HepG2 (cell line): ENCODE results near the gene GGPS1. TPM values are rescaled to one million over a fixed set of nuclear protein-coding genes. Genes with fewer than 3 reads are reported as not detected.

Experiments
- AGO1 ChIP-seq: fragments of 200-400 bp; formaldehyde crosslinking; IDR thresholded peaks from 2 replicates; pipeline ENCODE4 v1.6.1; 2017; ENCODE audit warnings: mild to moderate bottlenecking, low read depth, low read length, moderate library complexity; ENCODE audit not compliant: poor library complexity, severe bottlenecking
- AGO2 ChIP-seq: fragments of 200-400 bp; formaldehyde crosslinking; optimal IDR thresholded peaks from 2 replicates; pipeline ENCODE3; 2017; ENCODE audit warnings: mild to moderate bottlenecking, low read depth, low read length, moderate library complexity
- CENPX ChIP-seq: sonication (generic); formaldehyde crosslinking; IDR thresholded peaks from 2 replicates; pipeline ENCODE4 v1.9.0; 2021; ENCODE audit warnings: mild to moderate bottlenecking, missing genetic modification reagents, moderate library complexity
- ELF3 ChIP-seq: IDR thresholded peaks from 2 replicates; pipeline ENCODE4 v1.6.1; 2016; ENCODE audit warnings: missing genetic modification reagents, missing compliant biosample characterization
- HNF4G ChIP-seq, 2 experiments: sonication (generic) in 1 of 2; formaldehyde crosslinking in 1 of 2; IDR thresholded peaks; 2 replicates each; pipeline versions ENCODE4 v1.4.0 to v1.6.1; 2011 to 2020; ENCODE audit warnings: borderline replicate concordance in 2 of 2, low read depth in 2 of 2, mild to moderate bottlenecking in 2 of 2, low read length in 1 of 2, missing genetic modification reagents in 1 of 2, moderate library complexity in 1 of 2
- KAT8 ChIP-seq: IDR thresholded peaks from 2 replicates; pipeline ENCODE4 v1.6.1; 2016; ENCODE audit warnings: missing genetic modification reagents, missing compliant biosample characterization
- MAZ ChIP-seq, 2 experiments: sonication (generic) in 1 of 2; formaldehyde crosslinking in 1 of 2; IDR thresholded peaks; 2 replicates each; pipeline versions ENCODE4 v1.5.0 to v1.6.1; 2012 to 2020; ENCODE audit warnings: low read depth in 2 of 2, mild to moderate bottlenecking in 2 of 2, borderline replicate concordance in 1 of 2, improper control_type of control experiment in 1 of 2, low read length in 1 of 2, missing genetic modification reagents in 1 of 2, moderate library complexity in 1 of 2
- NCOA2 ChIP-seq: sonication (generic); formaldehyde crosslinking; IDR thresholded peaks from 2 replicates; pipeline ENCODE4 v1.8.0; 2022; ENCODE audit warnings: inconsistent platforms
- NR2F6 ChIP-seq, 2 experiments: IDR thresholded peaks; 2 replicates each; pipeline ENCODE4 v1.6.1; 2016; ENCODE audit warnings: antibody characterized with exemption in 1 of 2, mild to moderate bottlenecking in 1 of 2
- PITX1 ChIP-seq: sonication (generic); formaldehyde crosslinking; IDR thresholded peaks from 2 replicates; pipeline ENCODE4 v1.5.1; 2020; ENCODE audit warnings: mild to moderate bottlenecking, missing genetic modification reagents
- RELA ChIP-seq: sonication (generic); formaldehyde crosslinking; IDR thresholded peaks from 2 replicates; pipeline ENCODE4 v1.4.0; 2020; ENCODE audit warnings: missing genetic modification reagents
- SAP130 ChIP-seq: IDR thresholded peaks from 2 replicates; pipeline ENCODE4 v1.6.1; 2016; ENCODE audit warnings: low read depth
- SATB2 ChIP-seq: sonication (generic); formaldehyde crosslinking; IDR thresholded peaks from 2 replicates; pipeline ENCODE4 v1.5.0; 2020; ENCODE audit warnings: missing genetic modification reagents
- SIN3A ChIP-seq: IDR thresholded peaks from 2 replicates; pipeline ENCODE4 v1.6.1; 2011; ENCODE audit warnings: low read depth, mild to moderate bottlenecking, control low read depth, low read length, borderline replicate concordance
- TBP ChIP-seq: sonication (generic); formaldehyde crosslinking; IDR thresholded peaks from 2 replicates; pipeline ENCODE4 v1.5.0; 2020; ENCODE audit warnings: missing genetic modification reagents
- TEAD2 ChIP-seq: sonication (generic); formaldehyde crosslinking; IDR thresholded peaks from 2 replicates; pipeline ENCODE4 v1.9.0; 2021; ENCODE audit warnings: missing genetic modification reagents
- ZNF101 ChIP-seq: sonication (generic); formaldehyde crosslinking; IDR thresholded peaks from 2 replicates; pipeline ENCODE4 v1.4.0; 2020; ENCODE audit warnings: mild to moderate bottlenecking, low read depth, missing genetic modification reagents, borderline replicate concordance
- ZNF331 ChIP-seq: sonication (generic); formaldehyde crosslinking; IDR thresholded peaks from 2 replicates; pipeline ENCODE4 v1.4.0; 2020; ENCODE audit warnings: missing genetic modification reagents
- ZNF34 ChIP-seq: sonication (generic); formaldehyde crosslinking; IDR thresholded peaks from 2 replicates; pipeline ENCODE4 v1.4.0; 2020; ENCODE audit warnings: mild to moderate bottlenecking, missing genetic modification reagents, borderline replicate concordance
- ZNF674 ChIP-seq: sonication (generic); formaldehyde crosslinking; IDR thresholded peaks from 2 replicates; pipeline ENCODE4 v1.5.0; 2020; ENCODE audit warnings: low read depth, mild to moderate bottlenecking, missing genetic modification reagents
- ZNF75D ChIP-seq: sonication (generic); formaldehyde crosslinking; IDR thresholded peaks from 2 replicates; pipeline ENCODE4 v1.8.1; 2023; ENCODE audit warnings: missing genetic modification reagents, mild to moderate bottlenecking, borderline replicate concordance
- ZNF761 ChIP-seq: sonication (generic); formaldehyde crosslinking; conservative IDR thresholded peaks from 2 replicates; pipeline ENCODE4 v1.4.0; 2020; ENCODE audit warnings: mild to moderate bottlenecking, missing genetic modification reagents
- ZSCAN31 ChIP-seq: sonication (generic); formaldehyde crosslinking; IDR thresholded peaks from 2 replicates; pipeline ENCODE4 v1.5.0; 2020; ENCODE audit warnings: low read depth, mild to moderate bottlenecking, missing genetic modification reagents
- polyA plus RNA-seq, 8 experiments: library from polyadenylated mRNA; depleted of rRNA in 3 of 8; stranded (reverse) in 7 of 8; unstranded in 1 of 8; fragments of >200 nt; fragmentation: Illumina TruSeq in 4 of 8; extraction: Trizol in 4 of 8; gene quantifications; 2 replicates each; pipeline versions ENCODE4 v1.2.1 to v1.2.3, GENCODE V29; 2011 to 2016; ENCODE audit warnings: low read depth in 4 of 8, missing spikeins in 1 of 8, mixed read lengths in 1 of 8; ENCODE audit not compliant: insufficient read depth in 1 of 8
- total RNA-seq, 5 experiments: library from RNA; depleted of rRNA; stranded (reverse); fragments of >200 nt; fragmentation: Illumina TruSeq; extraction: Trizol; gene quantifications; 2 replicates each; pipeline ENCODE4 v1.2.3, GENCODE V29; 2016; ENCODE audit warnings: low read depth in 1 of 5
- TF ChIP-seq, protein P1 (sequence below): fragments of 450-650 bp; IDR thresholded peaks from 2 replicates; pipeline ENCODE4 v1.6.1; 2016
- TF ChIP-seq, protein P2 (sequence below): sonication (generic); formaldehyde crosslinking; IDR thresholded peaks from 2 replicates; pipeline ENCODE4 v1.8.0; 2022; ENCODE audit warnings: mild to moderate bottlenecking, missing genetic modification reagents
- TF ChIP-seq, protein P3 (sequence below): sonication (generic); formaldehyde crosslinking; IDR thresholded peaks from 2 replicates; pipeline ENCODE4 v1.4.0; 2020; ENCODE audit warnings: missing genetic modification reagents
- TF ChIP-seq, protein P4 (sequence below): sonication (generic); formaldehyde crosslinking; IDR thresholded peaks from 2 replicates; pipeline ENCODE4 v1.8.0; 2022; ENCODE audit warnings: mild to moderate bottlenecking, missing genetic modification reagents, moderate library complexity

The GGPS1 gene
- total and polyA plus RNA-seq, 2 of the 13 experiments (the other 11 are each of a cell fraction or from before 2014, with no cell fraction given) = 28.8 to 42.6 TPM

DNA sequence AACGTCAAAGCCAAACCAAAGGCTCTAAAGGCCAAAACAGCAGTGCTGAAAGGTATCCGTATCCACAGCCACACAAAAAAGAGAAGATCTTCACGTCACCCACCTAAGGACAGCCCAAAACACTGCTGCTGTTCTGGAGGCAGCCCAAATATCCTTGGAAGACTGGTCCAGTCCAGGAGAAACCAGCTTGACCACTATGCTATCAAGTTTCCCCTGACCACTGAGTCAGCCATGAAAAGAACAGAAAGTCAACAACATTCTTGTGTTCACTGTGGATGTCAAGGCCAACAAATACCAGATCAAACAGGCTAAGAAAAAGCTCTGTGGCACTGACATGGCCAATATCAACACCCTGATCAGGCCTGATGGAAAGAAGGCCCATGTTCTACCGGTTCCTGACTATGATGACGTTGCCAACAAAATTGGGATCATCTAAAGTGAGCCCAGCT lies 32.4 kb upstream of the GGPS1 start (continued):
- TF ChIP-seq ZNF761 (CRISPR knock-in tag) (no peak), NCOA2 (peak; percentile 88), AGO1 (no peak), ZNF331 (CRISPR knock-in tag) (peak; percentile 84; the same call in 1 of the 2 replicates), RELA (CRISPR knock-in tag) (no peak), CENPX (CRISPR knock-in tag) (no peak), AGO2 (no peak), ZNF34 (CRISPR knock-in tag) (no peak), MAZ (IDR thresholded peaks at IDR 0.05; ENCODE audit: borderline replicate concordance, low read depth, low read length) (no peak), MAZ (CRISPR knock-in tag; IDR thresholded peaks at IDR 0.05; ENCODE audit: low read depth) (no peak), NR2F6 (IDR thresholded peaks at IDR 0.05) (peak; percentile 82), NR2F6 (CRISPR knock-in tag; IDR thresholded peaks at IDR 0.05) (peak; percentile 94), TEAD2 (no peak), ZSCAN31 (CRISPR knock-in tag) (no peak), ZNF674 (CRISPR knock-in tag) (no peak), ELF3 (CRISPR knock-in tag) (peak; percentile 73), HNF4G (IDR thresholded peaks at IDR 0.05; ENCODE audit: borderline replicate concordance, low read depth, low read length) (no peak), HNF4G (CRISPR knock-in tag; IDR thresholded peaks at IDR 0.05; ENCODE audit: borderline replicate concordance, low read depth) (no peak), ZNF75D (CRISPR knock-in tag) (no peak), TBP (CRISPR knock-in tag) (no peak), SATB2 (CRISPR knock-in tag) (no peak), PITX1 (CRISPR knock-in tag) (peak; percentile 70; the same call in 1 of the 2 replicates), SAP130 (CRISPR knock-in tag) (peak; percentile 96), ZNF101 (CRISPR knock-in tag) (no peak), SIN3A (no peak), KAT8 (CRISPR knock-in tag) (peak; percentile 75)
- TF ChIP-seq, protein P1, sequence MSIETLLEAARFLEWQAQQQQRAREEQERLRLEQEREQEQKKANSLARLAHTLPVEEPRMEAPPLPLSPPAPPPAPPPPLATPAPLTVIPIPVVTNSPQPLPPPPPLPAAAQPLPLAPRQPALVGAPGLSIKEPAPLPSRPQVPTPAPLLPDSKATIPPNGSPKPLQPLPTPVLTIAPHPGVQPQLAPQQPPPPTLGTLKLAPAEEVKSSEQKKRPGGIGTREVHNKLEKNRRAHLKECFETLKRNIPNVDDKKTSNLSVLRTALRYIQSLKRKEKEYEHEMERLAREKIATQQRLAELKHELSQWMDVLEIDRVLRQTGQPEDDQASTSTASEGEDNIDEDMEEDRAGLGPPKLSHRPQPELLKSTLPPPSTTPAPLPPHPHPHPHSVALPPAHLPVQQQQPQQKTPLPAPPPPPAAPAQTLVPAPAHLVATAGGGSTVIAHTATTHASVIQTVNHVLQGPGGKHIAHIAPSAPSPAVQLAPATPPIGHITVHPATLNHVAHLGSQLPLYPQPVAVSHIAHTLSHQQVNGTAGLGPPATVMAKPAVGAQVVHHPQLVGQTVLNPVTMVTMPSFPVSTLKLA = no peak; the same call in 1 of the 2 replicates
- TF ChIP-seq, protein P2, sequence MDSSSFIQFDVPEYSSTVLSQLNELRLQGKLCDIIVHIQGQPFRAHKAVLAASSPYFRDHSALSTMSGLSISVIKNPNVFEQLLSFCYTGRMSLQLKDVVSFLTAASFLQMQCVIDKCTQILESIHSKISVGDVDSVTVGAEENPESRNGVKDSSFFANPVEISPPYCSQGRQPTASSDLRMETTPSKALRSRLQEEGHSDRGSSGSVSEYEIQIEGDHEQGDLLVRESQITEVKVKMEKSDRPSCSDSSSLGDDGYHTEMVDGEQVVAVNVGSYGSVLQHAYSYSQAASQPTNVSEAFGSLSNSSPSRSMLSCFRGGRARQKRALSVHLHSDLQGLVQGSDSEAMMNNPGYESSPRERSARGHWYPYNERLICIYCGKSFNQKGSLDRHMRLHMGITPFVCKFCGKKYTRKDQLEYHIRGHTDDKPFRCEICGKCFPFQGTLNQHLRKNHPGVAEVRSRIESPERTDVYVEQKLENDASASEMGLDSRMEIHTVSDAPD = peak; percentile 79; the same call in 1 of the 2 replicates
- TF ChIP-seq, protein P3, sequence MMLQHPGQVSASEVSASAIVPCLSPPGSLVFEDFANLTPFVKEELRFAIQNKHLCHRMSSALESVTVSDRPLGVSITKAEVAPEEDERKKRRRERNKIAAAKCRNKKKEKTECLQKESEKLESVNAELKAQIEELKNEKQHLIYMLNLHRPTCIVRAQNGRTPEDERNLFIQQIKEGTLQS (CRISPR knock-in tag) = peak; percentile 71
- TF ChIP-seq, protein P4, sequence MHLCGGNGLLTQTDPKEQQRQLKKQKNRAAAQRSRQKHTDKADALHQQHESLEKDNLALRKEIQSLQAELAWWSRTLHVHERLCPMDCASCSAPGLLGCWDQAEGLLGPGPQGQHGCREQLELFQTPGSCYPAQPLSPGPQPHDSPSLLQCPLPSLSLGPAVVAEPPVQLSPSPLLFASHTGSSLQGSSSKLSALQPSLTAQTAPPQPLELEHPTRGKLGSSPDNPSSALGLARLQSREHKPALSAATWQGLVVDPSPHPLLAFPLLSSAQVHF (CRISPR knock-in tag) = no peak
